G401 (cell line): ENCODE measurements around the gene ERFE. TPM values are rescaled to one million over a fixed set of nuclear protein-coding genes. Genes with fewer than 3 reads are reported as not detected.

Experiments
- DNase-seq: peaks from one replicate; pipeline ENCODE4 v3.0.0-alpha.2; 2015; ENCODE audit warnings: low spot score
- in situ Hi-C: cut with HindIII; loops from 2 replicates; pipeline ENCODE4 v1.10.0; 2016; ENCODE audit warnings: low sequenced_read_pairs, mixed read lengths
- total RNA-seq: library from RNA; depleted of rRNA; stranded (reverse); fragments of >200 nt; shearing (Covaris generic); gene quantifications from 2 replicates; pipeline ENCODE4 v1.2.3, GENCODE V29; 2014

Gene ERFE
- total RNA-seq, 1 experiment from 2014 or later = 5.1 TPM

GRCh38 chr2:238151205-238151604, 7.6 kb upstream of the ERFE start:
- in situ Hi-C loops = no loop called here
- DNase-seq = no peak

- in situ Hi-C loops = no loop called here
- DNase-seq = no peak
Measured at GRCh38 chr2:238151628-238152235, 7.0 kb upstream of the ERFE start.

GRCh38 chr2:238152771-238153688, 5.7 kb upstream of the ERFE start:
- no peak for DNase-seq
- in situ Hi-C loops = no loop called here

DNA sequence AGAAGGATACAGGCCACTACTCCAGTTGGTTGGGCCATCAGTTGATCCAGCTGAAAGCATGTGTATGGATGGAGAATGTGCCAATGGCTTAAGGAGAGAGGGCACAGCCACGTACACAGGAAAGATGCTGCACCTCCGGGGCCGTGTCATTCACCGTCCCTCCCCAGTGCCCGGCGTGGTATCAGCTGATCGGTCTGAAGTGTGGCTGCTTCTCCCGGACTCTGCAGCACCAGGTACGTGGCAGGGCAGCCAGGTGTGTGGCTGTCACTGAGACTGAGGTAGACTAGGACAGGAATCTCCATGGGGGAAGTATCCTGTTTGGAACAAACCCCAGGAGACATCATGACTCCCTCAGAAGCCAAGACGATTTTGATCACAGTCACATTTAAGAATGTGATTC, 4.2 kb upstream of the ERFE start:
- no peak for DNase-seq
- in situ Hi-C loops = no loop called here

DNA sequence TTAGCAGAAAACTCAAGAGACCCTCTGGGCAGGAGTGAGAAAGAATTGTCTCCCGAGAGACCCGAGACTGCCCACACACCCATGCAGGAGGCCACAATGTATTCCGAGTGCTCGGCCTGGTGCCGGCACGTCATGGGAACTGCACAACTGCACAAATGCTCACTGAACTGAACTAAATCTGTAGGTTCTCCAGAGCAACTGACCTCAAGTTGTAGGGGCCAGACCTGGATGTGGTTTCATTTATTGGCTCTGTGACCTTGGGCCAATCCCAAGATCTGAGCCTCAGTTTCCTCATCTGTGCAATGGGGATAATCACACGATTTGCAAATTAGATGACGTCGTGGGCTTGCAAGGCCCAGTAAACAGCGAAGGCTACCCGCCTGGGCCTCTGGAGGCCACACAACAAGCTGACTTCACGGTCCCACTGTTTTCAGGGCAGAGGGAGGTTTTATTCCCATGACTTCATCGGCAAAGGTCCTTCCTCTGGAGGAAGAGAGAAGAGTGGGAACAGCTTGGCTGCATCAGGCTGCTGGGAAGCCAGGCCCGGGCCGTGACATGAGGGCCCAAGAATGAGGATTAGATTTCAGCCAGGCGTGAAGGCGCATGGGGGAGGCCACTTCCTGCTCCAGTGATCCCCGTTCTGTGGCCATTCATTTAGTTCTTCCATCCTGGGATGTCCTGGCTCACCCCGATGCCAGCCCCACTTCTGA, 3.6 kb upstream of the ERFE start:
- no peak for DNase-seq
- in situ Hi-C loops = no loop called here

- in situ Hi-C loops = no loop called here
- DNase-seq = no peak
Measured at GRCh38 chr2:238155761-238156694, 2.7 kb upstream of the ERFE start.

DNA sequence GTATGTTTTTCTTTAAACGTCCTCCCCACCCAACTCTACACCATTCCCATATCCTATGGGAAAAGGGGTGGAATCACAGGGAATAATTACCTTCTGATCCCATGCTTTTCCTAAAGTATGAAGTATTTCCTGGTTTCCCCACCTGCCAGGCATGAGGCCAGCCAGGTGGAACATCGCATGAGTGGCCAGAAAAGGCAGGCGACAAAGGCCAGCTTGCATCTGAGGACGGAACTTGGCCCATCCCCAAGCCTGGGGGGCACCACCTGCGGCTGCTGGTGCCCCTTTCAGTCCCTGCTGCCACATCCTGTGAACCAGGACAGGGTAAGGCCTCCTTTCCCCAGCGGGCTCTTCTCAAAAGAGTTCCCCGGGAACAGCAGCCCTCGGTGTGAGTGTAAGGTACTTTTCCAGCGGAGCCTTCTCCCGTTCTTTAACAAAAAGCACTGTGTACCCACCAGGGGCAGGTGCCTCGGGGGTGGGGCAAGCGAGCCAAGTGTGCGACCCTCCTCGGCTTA, 1.2 kb upstream of the ERFE start:
- in situ Hi-C loops = no loop called here
- no peak for DNase-seq

DNA sequence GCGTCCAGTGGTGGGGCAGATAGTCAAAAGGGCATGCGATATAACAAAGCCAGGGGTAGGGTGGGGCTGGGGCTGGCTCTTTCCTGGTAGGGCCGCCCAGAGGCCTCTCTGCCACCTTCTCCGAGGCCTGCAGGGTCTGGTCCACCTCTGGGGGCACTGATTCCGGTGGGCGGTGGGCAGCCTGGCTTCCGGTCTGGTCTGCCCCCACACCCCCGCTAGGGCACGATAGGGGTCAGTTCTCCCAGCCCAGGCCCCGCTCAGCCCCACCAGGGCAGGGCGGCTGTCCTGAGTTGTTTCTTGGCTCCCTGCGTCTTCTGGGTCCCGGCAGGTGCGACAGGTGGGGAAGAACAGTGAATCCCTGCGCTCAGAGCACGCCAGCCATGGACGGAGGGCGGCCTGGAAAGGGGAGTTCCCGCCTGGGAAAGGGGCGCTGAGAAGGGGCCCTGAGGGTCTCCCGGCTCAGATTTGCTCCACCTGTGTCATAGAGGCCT, 707 bp upstream of the ERFE start:
- in situ Hi-C loops = no loop called here
- no peak for DNase-seq

- in situ Hi-C loops = no loop called here
Measured at GRCh38 chr2:238159071-238159539, 335 bp downstream of the ERFE start.

DNA sequence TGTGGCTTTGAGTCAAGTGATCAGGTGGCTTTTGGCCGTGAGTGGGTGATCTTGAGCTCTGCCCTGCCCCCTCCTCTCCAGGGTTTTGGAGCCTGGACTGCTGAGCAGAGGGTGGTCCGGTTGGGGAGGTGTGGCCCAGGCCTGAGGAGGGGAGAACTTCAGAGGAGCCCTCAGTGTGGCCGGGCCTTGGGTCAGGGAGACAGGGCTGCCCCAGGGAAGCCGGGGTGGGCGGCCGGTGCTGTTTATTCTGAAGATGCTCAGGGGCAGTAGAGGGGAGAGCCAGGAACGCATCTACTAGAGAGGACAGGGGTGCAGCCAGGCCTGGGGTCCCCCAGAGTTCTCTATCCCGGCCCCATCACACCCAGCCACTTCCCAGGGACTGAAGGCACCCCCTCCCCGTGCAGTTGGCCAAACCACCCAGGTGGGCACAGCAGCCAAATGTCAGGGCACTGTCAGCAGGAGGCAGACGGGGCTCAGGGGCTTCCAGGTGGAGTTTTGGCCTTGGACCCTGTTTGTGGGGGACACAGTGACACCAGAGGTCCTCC, 963 bp downstream of the ERFE start:
- in situ Hi-C loops = no loop called here
- DNase-seq = no peak

More at GRCh38 chr2:238159071-238159539, 335 bp downstream of the ERFE start:
- no peak for DNase-seq

- no peak for DNase-seq
- in situ Hi-C loops = no loop called here
Measured at GRCh38 chr2:238160206-238161129, 1.7 kb downstream of the ERFE start.

DNA sequence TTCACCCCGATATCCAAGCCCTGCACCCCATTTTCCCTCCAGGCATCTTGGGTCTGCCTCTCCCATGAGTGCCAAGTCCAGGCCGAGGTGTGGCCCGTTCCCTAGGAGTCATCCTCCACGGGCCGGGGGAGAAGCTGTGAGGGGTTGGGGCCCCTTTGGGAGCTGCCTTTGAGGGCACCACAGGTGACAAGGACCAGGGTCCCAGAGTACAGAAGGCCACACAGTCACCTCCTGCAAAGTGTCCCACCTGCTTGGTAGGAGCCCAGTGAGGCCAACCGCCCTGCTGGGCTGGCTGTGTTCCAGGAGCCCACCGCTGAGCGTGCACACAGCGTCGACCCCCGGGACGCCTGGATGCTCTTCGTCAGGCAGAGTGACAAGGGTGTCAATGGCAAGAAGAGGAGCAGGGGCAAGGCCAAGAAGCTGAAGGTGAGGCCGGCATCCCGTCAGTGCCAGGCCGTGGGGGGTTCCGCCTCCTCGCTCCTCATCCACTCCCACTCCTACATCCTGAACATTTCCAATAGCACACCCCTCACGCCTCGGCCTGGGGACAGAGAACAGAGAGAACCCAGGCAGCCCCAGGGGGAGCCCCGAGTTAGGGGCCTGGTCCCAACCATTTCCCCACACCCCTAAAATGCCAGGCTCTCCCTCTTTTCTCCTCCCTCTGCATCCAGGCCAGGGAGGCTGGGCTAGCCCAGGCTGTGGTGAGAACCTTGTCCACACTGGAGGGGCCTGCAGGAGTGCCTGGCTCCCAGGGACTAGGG, 2.7 kb downstream of the ERFE start:
- DNase-seq = no peak
- in situ Hi-C loops = no loop called here

- in situ Hi-C loops = no loop called here
- no peak for DNase-seq
Measured at GRCh38 chr2:238162251-238162845, 3.6 kb downstream of the ERFE start.

DNA sequence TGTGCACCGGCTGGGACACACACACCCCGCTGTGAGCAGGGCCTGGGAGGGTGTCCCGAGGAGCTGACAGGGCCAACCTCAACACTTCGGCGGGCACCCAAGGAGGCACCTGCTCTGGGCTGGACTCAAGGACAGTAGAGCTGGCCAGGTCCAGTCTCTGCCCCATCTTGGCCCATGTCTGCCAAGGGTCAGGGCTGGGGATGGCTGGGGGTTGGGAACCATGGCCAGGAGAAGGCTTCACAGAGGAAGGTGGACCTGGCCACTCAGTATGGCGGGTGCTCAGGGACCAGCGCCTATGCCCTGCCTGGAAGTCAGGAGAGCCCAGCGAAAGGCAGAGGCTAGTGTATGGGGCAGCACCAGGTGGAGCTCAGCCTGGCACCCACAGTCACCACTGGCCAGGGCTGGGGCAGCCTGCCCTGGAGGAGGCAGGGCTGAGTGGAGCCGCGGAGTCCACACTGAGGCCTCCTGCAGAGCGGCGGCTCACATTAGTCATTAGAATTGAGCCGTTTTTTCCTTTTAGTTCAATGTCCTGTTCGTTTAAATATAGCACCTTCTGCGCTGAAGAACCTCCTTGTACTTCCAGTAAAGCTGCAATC, 4.2 kb downstream of the ERFE start:
- in situ Hi-C loops = no loop called here
- no peak for DNase-seq

DNA sequence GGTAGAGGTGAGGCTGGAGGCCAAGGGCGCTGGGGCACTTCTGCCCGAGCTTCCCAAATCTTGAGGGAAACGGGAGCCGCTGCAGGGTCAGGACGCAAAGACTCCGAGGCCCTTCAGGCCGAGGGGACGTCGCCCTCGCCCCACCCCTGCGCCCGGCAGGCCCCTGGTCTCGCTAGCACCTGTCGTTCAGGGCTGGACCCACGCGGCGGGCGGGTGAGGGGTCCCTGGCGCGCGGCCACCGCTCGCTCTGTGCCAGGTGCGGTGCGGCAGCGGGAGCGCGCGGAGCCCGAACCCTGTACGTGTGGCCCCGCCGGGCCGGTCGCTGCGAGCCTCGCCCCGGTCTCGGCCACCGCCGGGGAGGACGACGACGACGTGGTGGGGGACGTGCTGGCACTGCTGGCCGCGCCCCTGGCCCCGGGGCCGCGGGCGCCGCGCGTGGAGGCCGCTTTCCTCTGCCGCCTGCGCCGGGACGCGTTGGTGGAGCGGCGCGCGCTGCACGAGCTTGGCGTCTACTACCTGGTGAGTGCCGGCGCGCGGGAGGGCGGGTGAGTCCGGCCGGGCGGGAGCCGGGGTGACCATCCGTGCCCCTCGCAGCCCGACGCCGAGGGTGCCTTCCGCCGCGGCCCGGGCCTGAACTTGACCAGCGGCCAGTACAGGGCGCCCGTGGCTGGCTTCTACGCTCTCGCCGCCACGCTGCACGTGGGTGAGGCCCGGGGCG, 4.9 kb downstream of the ERFE start:
- in situ Hi-C loops = no loop called here
- no peak for DNase-seq
